CD8-positive, alpha-beta memory T cell (primary cell): ENCODE results near the gene NEK2. TPM values are rescaled to one million over a fixed set of nuclear protein-coding genes. Genes with fewer than 3 reads are reported as not detected.
"Not testable (repeated sequence)": the region's sequence is repeated elsewhere in the genome, so short reads cannot be mapped to it uniquely, and the experiment has no call there.

Experiments
- CTCF ChIA-PET: fragments of 350-600 bp; sonication (Branson Sonifier 250); formaldehyde crosslinking; loops from one replicate; lab custom pipeline; 2021; ENCODE audit warnings: antibody characterized with exemption; lab: Charles Lee
- POLR2A ChIA-PET: fragments of 350-600 bp; sonication (Branson Sonifier 250); formaldehyde crosslinking; loops from one replicate; lab custom pipeline; 2021; ENCODE audit warnings: antibody characterized with exemption; lab: Charles Lee
- DNase-seq, 5 donors: peaks; one replicate each; pipeline versions ENCODE4 v3.0.0 to v3.0.0-alpha.2; 2020 to 2022; ENCODE audit warnings: mixed read lengths in 1 of 5
- H3K27ac ChIP-seq: one replicate; pipeline ENCODE4 v1.7.0; 2013; ENCODE audit warnings: low read depth, mild to moderate bottlenecking, low read length, moderate library complexity
- H3K27me3 ChIP-seq: 2 replicates; pipeline ENCODE4 v1.7.0; 2013; ENCODE audit warnings: low read length, mild to moderate bottlenecking; ENCODE audit not compliant: insufficient read depth, poor library complexity, severe bottlenecking
- H3K36me3 ChIP-seq: 2 replicates; pipeline ENCODE4 v1.7.0; 2013; ENCODE audit warnings: mild to moderate bottlenecking, low read length, moderate library complexity; ENCODE audit not compliant: insufficient read depth
- H3K4me1 ChIP-seq: 2 replicates; pipeline ENCODE4 v1.7.0; 2013; ENCODE audit warnings: mild to moderate bottlenecking, low read length, moderate library complexity; ENCODE audit not compliant: insufficient read depth
- H3K4me3 ChIP-seq: 2 replicates; pipeline ENCODE4 v1.7.0; 2013; ENCODE audit warnings: mild to moderate bottlenecking, low read length
- H3K9me3 ChIP-seq: 2 replicates; pipeline ENCODE4 v1.7.0; 2013; ENCODE audit warnings: mild to moderate bottlenecking, low read length
- H3K27ac Mint-ChIP-seq, 8 donors: one replicate each; pipeline ENCODE4 v1.8.0; 2020 to 2021; ENCODE audit warnings: mixed read lengths in 8 of 8, mild to moderate bottlenecking in 6 of 8, inconsistent platforms in 3 of 8, moderate library complexity in 3 of 8
- H3K27me3 Mint-ChIP-seq, 2 donors: one replicate each; pipeline ENCODE4 v1.8.0; 2020 to 2021; ENCODE audit warnings: mixed read lengths in 2 of 2, mild to moderate bottlenecking in 1 of 2, moderate library complexity in 1 of 2
- H3K36me3 Mint-ChIP-seq, 3 donors: one replicate each; pipeline ENCODE4 v1.8.0; 2020 to 2021; ENCODE audit warnings: mixed read lengths in 3 of 3, inconsistent platforms in 1 of 3, mild to moderate bottlenecking in 1 of 3
- H3K4me1 Mint-ChIP-seq, 3 donors: one replicate each; pipeline ENCODE4 v1.8.0; 2020 to 2021; ENCODE audit warnings: mixed read lengths in 3 of 3, inconsistent platforms in 1 of 3, mild to moderate bottlenecking in 1 of 3
- H3K4me3 Mint-ChIP-seq, 7 donors: one replicate each; pipeline ENCODE4 v1.8.0; 2020 to 2021; ENCODE audit warnings: mixed read lengths in 7 of 7, mild to moderate bottlenecking in 6 of 7, moderate library complexity in 4 of 7, inconsistent platforms in 2 of 7
- H3K9me3 Mint-ChIP-seq, 5 donors: one replicate each; pipeline ENCODE4 v1.8.0; 2020 to 2022; ENCODE audit warnings: mixed read lengths in 5 of 5, mild to moderate bottlenecking in 3 of 5, moderate library complexity in 2 of 5, inconsistent platforms in 1 of 5
- polyA plus RNA-seq: library from polyadenylated mRNA; unstranded; fragments of 300-500 nt; fragmentation: Illumina TruSeq; gene quantifications from one replicate; pipeline ENCODE4 v1.2.3, GENCODE V29; 2021
- total RNA-seq, 2 experiments: library from RNA; stranded (reverse); gene quantifications; one replicate each; pipeline ENCODE4 v1.2.3, GENCODE V29; 2021

NEK2 gene
- total RNA-seq (10 to 100 TPM; 14.1 to 14.8 TPM), polyA plus RNA-seq (0.51 TPM)

DNA sequence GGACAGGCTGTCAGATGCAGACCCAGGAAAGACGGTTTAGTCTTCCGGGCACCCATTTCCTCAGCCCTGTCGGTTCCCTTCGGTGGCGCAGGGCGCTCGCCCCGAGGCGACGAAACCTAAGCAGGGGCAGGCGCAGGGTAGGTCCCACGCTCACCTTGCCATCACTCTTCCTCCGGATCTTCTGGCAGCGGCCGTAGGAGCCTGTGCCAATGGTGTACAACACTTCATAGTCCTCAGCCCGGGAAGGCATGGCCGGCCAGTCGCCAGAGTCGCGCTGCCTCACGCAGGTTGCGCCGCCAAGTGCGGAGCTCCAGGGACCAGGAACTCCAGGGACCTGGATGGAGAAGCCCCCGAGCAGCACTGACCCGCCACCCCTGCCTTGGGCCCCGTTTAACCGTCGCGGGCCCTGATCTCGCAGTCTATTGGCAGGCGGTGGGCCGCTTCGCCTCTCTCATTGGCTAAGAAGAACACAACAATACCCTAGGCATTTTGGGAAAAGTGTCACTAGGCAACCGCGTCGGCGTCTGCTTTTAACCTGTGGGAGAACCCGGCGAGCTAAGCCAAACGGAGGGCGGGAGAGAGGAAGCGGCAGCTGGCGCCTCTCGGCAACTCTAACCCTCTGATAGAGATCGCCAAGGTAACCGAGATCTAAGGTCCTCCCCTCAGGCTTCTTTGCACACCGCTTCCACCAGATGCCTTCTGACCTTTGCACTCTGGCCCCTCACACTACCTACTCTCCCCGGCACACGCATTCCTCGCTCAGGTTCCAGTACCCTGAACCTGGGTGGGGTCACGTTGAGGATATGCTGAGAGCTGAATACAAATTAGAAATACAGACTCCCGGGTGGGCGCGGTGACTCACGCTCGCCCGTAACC is at the start of gene NEK2:
TSS of gene NEK2 (minus strand) at position 392 of the 876 bp plus-strand sequence. CDS start at position 250, 142 bp downstream.
- Histone ChIP-seq H3K9me3 (no peaks in the 10 kb centered on the region), H3K27me3 (no peaks in the 10 kb centered on the region), H3K36me3 (no peaks in the 10 kb centered on the region), H3K27ac (peak within 1 kb of the TSS; percentile 65), H3K4me1 (peaks cover 4% of the 10 kb centered on the region), H3K4me3 (peak within 1 kb of the TSS; percentile 74)
- peaks cover 16 to 23% (median 19%) of the 10 kb centered on the region in 3 donors for H3K4me1 Mint-ChIP-seq
- H3K27ac Mint-ChIP-seq = peak within 1 kb of the TSS; percentile 61 to 88 (median 81)
- H3K27me3 Mint-ChIP-seq = no peaks in the 10 kb centered on the region
- ChIA-PET POLR2A (interaction anchor here (0.6 kb wide), 1 partner anchor 97 kb away, joined by 4 read pairs; the partner anchor contains the start of gene SLC30A1), CTCF (interaction anchor here (0.9 to 3.4 kb wide), 6 partner anchors 10 to 780 kb away, joined by 3 to 13 read pairs (median 7); partner anchors contain the start of genes DTL and INTS7)
- H3K9me3 Mint-ChIP-seq = no peaks in the 10 kb centered on the region
- DNase-seq = peak; percentile 70 to 89 (median 80)
- H3K36me3 Mint-ChIP-seq = peaks cover 0 to 4% (median 0%) of the 10 kb centered on the region in 3 donors
- peak within 1 kb of the TSS; percentile 86 to 98 (median 92) for H3K4me3 Mint-ChIP-seq

DNA sequence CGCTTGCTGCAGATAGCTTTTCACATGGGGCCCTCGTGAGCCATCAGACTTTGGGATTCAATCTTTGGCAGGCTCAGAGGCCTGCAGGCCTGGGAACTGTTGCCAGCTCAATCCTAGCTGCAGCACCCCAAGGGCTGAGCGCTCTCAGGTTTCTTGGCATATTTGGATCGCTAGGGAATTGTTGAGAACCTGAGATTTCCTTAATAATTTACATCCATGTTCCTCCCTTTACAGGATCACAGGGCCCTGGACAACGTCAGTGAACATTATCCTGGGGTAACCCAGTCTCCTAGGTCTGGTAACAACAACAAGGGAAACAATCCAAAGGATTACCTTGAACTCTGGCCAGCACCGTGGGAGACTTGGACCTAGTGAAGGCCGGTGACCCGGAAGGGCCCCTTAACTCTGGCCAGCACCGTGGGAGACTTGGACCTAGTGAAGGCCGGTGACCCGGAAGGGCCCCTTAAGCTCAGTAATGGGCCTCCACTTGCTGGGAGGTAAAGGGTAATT is 49.3 kb upstream of the NEK2 start:
- Histone ChIP-seq H3K9me3 (no peaks in the 10 kb centered on the region), H3K36me3 (no peaks in the 10 kb centered on the region)

DNA sequence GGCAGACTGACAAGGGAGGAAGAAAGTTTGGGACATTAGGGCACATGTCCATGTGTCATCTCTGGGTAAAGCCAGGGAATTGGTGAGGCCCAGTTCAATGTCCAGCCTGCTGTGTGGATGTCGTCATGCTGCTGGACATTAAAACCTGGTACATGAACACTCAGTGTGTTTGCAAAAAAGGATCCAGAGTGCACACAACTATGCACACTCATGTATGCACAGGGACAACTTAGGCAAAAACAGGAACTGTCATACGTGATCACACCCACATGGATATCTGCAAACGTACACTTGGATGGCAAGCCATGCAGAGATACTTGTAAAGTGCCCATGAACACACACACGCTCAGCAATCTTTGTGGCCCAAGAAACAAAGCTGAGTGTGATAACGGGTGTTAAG is 47.9 kb upstream of the NEK2 start:
- Mint-ChIP-seq H3K27me3 (peaks cover 0 to 8% of the 10 kb centered on the region in 2 donors), H3K4me3 (no peak overlapping the region), H3K4me1 (no peaks in the 10 kb centered on the region), H3K27ac (no peak overlapping the region), H3K36me3 (peaks cover 0 to 10% (median 1%) of the 10 kb centered on the region in 3 donors), H3K9me3 (no peaks in the 10 kb centered on the region)
- Histone ChIP-seq H3K4me3 (no peak overlapping the region), H3K27me3 (no peaks in the 10 kb centered on the region), H3K27ac (no peak overlapping the region), H3K9me3 (no peaks in the 10 kb centered on the region), H3K36me3 (no peaks in the 10 kb centered on the region), H3K4me1 (no peaks in the 10 kb centered on the region)
- no peak for DNase-seq
- ChIA-PET CTCF (no interaction called here), POLR2A (no interaction called here)

More for the DNA sequence above, 49.3 kb upstream of the NEK2 start:
- Histone ChIP-seq H3K4me3 (no peak overlapping the region), H3K27ac (no peak overlapping the region), H3K27me3 (no peaks in the 10 kb centered on the region), H3K4me1 (no peaks in the 10 kb centered on the region)
- ChIA-PET POLR2A (no interaction called here), CTCF (no interaction called here)
- H3K4me3 Mint-ChIP-seq = no peak overlapping the region
- H3K36me3 Mint-ChIP-seq = peaks cover 0 to 5% (median 1%) of the 10 kb centered on the region in 3 donors
- no peaks in the 10 kb centered on the region for H3K4me1 Mint-ChIP-seq
- peaks cover 0 to 8% of the 10 kb centered on the region in 2 donors for H3K27me3 Mint-ChIP-seq
- no peak for DNase-seq
- H3K9me3 Mint-ChIP-seq = no peaks in the 10 kb centered on the region
- no peak overlapping the region for H3K27ac Mint-ChIP-seq

DNA sequence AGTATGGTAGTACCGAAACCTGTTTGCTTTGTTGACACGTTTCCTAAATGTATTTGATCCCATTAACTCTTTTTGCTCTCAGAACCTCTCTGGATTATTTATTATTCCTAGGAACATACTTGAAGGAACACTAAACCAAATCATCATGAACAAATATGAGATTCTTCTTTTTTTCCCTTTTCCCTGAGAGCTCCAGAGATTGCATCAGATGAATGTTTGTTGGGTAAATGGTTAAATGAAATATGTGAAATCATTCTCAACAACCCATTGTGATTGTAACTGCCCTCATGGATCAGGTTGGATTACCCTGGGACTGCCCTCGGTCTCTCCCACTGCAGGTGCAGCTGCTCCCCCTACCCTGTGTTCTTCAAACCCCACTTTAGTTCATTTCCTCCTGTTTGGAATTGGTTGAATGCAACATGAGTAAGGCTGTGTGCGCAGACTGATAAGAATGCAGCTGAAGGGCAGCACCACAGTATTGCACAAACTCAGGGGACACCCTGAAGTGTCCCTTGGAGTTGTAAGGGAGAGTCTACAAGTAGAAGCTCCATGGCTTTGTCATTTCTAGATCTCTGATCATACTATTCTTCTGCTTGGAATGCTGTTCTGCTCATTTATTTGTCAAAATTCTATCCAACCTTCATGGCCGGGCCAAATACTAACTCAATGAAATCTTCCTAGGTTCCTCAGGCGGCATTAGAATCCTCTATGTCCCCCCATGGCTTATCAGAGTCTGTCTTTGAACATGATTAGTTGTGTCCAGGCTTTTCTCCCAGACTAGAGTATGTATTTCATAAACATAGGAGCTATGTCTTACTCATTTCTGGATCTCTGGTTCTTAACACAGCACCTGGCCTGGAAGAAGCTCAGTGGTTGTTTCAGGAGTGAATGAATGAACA is 47.1 kb upstream of the NEK2 start:
- POLR2A ChIA-PET = no interaction called here

DNA sequence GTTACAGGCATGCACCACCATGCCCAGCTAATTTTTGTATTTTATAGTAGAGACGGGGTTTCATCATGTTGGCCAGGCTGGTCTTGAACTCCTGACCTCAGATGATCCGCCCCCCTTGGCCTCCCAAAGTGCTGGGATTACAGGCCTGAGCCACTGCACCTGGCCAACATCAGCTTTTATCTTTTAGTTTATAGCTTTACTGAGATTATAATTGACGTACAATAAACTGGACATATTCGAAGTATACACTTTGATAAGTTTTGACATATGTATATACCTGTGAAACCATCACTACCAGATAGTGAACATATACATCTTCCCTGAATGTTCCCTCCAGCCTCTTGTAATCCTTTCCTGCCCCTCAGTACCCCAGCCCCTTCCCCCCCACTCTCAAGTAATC is 41.1 kb upstream of the NEK2 start:
- H3K27ac ChIP-seq, H3K9me3 ChIP-seq, DNase-seq, H3K36me3 Mint-ChIP-seq, H3K4me1 ChIP-seq, H3K4me1 Mint-ChIP-seq, H3K27me3 ChIP-seq, H3K36me3 ChIP-seq, H3K4me3 Mint-ChIP-seq, H3K27me3 Mint-ChIP-seq, CTCF ChIA-PET, H3K9me3 Mint-ChIP-seq, H3K4me3 ChIP-seq, POLR2A ChIA-PET: not testable (repeated sequence)
- peak overlapping the region in 1 of 8 donors; percentile 14 for H3K27ac Mint-ChIP-seq

More for the DNA sequence above, 47.1 kb upstream of the NEK2 start:
- Mint-ChIP-seq H3K27ac (no peak overlapping the region), H3K4me1 (no peaks in the 10 kb centered on the region), H3K4me3 (no peak overlapping the region), H3K36me3 (peaks cover 0 to 10% (median 1%) of the 10 kb centered on the region in 3 donors), H3K9me3 (no peaks in the 10 kb centered on the region), H3K27me3 (peaks cover 0 to 8% of the 10 kb centered on the region in 2 donors)
- no peaks in the 10 kb centered on the region for H3K27me3 ChIP-seq
- DNase-seq = no peak
- H3K4me1 ChIP-seq = no peaks in the 10 kb centered on the region
- no peak overlapping the region for H3K4me3 ChIP-seq
- H3K9me3 ChIP-seq = no peaks in the 10 kb centered on the region
- no peak overlapping the region for H3K27ac ChIP-seq
- H3K36me3 ChIP-seq = no peaks in the 10 kb centered on the region
- CTCF ChIA-PET = no interaction called here

DNA sequence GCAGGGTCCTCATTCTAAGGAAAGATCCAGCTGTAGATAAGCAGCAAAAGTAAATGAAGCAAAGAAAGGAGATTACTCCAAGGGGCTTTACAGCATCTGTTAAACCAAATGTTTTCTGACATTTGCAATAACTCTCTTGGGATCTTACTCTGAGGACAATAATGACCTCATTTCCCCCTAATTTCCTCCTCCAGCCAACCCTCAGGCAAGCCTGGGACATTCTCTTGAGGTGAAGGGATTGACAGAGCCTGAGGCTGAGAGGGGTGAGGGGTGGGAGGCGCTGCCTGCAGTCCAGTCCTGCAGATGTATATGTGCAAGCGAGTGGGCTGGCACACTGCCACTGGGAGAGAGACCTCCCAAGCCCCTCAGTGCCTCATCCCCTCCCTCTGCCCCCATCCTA is 40.5 kb upstream of the NEK2 start:
- Mint-ChIP-seq H3K27ac (no peak overlapping the region), H3K4me3 (no peak overlapping the region), H3K9me3 (no peaks in the 10 kb centered on the region), H3K36me3 (peaks cover 0 to 4% (median 3%) of the 10 kb centered on the region in 3 donors), H3K27me3 (no peaks in the 10 kb centered on the region), H3K4me1 (no peaks in the 10 kb centered on the region)
- Histone ChIP-seq H3K4me3 (no peak overlapping the region), H3K36me3 (no peaks in the 10 kb centered on the region), H3K4me1 (no peaks in the 10 kb centered on the region), H3K27ac (no peak overlapping the region), H3K9me3 (no peaks in the 10 kb centered on the region), H3K27me3 (no peaks in the 10 kb centered on the region)
- no peak for DNase-seq
- ChIA-PET POLR2A (no interaction called here), CTCF (no interaction called here)

DNA sequence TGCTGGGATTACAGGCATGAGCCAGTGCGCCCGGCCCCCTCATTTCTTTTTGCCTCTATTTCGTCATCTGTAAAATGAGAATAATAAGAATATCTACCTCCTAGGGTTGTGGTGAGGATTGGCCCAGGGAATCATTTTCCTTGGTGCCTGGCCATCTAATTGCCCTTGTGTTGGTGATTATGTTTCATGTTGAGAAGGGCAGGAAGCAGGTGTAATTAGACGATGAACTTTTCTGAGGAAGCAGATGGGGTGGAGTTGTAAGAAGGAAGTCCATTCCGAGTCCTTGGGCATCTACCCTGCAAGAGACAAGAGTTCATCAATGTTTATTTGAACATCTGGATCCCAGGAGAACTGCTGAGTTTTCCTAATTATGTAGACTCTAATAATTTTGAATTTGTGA is 38.7 kb upstream of the NEK2 start:
- Mint-ChIP-seq H3K36me3 (peaks cover 0 to 4% (median 3%) of the 10 kb centered on the region in 3 donors), H3K4me1 (no peaks in the 10 kb centered on the region), H3K27ac (no peak overlapping the region), H3K4me3 (no peak overlapping the region), H3K9me3 (no peaks in the 10 kb centered on the region), H3K27me3 (no peaks in the 10 kb centered on the region)
- ChIA-PET POLR2A (no interaction called here), CTCF (interaction anchor here (0.6 kb wide), 1 partner anchor 19 kb away, joined by 3 read pairs; no protein-coding TSS in a partner anchor)
- Histone ChIP-seq H3K4me1 (no peaks in the 10 kb centered on the region), H3K27ac (no peak overlapping the region), H3K4me3 (no peak overlapping the region), H3K27me3 (no peaks in the 10 kb centered on the region), H3K9me3 (no peaks in the 10 kb centered on the region), H3K36me3 (no peaks in the 10 kb centered on the region)
- no peak for DNase-seq
